Lower leg skin (tissue), 3 donors: ENCODE results near the gene SYNPO2L.
"Not testable (repeated sequence)": the region's sequence is repeated elsewhere in the genome, so short reads cannot be mapped to it uniquely, and the experiment has no call there.

ENCODE experiments used
- CTCF ChIP-seq, 3 donors: fragments of 450-650 bp; IDR thresholded peaks; one replicate each; pipeline ENCODE4 v1.5.1; 2016; ENCODE audit warnings: antibody characterized with exemption in 3 of 3, mild to moderate bottlenecking in 3 of 3, moderate library complexity in 2 of 3
- POLR2A ChIP-seq, 2 donors: fragments of 450-650 bp; IDR thresholded peaks; one replicate each; pipeline ENCODE4 v1.6.1; 2016 to 2017; ENCODE audit warnings: antibody characterized with exemption in 2 of 2, mild to moderate bottlenecking in 1 of 2, moderate library complexity in 1 of 2

GRCh38 chr10:73687641-73688040 lies 31.8 kb upstream of the SYNPO2L start:
- TF ChIP-seq CTCF, POLR2A (IDR thresholded peaks at IDR 0.05): not testable (repeated sequence)
